Hematopoietic multipotent progenitor cell treated with erythropoietin and hydrocortisone succinate and interleukin-3 and kit ligand, for 17 days (in vitro differentiated cells): ENCODE measurements around the gene PCDHA10.
"Not testable (repeated sequence)": the region's sequence is repeated elsewhere in the genome, so short reads cannot be mapped to it uniquely, and the experiment has no call there.

Source experiments
- DNase-seq: peaks from one replicate; pipeline ENCODE4 v3.0.0-alpha.2; 2015; ENCODE audit warnings: low spot score

Gene PCDHA10, protein sequence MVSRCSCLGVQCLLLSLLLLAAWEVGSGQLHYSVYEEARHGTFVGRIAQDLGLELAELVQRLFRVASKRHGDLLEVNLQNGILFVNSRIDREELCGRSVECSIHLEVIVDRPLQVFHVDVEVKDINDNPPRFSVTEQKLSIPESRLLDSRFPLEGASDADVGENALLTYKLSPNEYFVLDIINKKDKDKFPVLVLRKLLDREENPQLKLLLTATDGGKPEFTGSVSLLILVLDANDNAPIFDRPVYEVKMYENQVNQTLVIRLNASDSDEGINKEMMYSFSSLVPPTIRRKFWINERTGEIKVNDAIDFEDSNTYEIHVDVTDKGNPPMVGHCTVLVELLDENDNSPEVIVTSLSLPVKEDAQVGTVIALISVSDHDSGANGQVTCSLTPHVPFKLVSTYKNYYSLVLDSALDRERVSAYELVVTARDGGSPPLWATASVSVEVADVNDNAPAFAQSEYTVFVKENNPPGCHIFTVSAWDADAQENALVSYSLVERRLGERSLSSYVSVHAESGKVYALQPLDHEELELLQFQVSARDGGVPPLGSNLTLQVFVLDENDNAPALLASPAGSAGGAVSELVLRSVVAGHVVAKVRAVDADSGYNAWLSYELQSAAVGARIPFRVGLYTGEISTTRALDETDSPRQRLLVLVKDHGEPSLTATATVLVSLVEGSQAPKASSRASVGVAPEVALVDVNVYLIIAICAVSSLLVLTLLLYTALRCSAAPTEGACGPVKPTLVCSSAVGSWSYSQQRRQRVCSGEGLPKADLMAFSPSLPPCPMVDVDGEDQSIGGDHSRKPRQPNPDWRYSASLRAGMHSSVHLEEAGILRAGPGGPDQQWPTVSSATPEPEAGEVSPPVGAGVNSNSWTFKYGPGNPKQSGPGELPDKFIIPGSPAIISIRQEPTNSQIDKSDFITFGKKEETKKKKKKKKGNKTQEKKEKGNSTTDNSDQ

DNA sequence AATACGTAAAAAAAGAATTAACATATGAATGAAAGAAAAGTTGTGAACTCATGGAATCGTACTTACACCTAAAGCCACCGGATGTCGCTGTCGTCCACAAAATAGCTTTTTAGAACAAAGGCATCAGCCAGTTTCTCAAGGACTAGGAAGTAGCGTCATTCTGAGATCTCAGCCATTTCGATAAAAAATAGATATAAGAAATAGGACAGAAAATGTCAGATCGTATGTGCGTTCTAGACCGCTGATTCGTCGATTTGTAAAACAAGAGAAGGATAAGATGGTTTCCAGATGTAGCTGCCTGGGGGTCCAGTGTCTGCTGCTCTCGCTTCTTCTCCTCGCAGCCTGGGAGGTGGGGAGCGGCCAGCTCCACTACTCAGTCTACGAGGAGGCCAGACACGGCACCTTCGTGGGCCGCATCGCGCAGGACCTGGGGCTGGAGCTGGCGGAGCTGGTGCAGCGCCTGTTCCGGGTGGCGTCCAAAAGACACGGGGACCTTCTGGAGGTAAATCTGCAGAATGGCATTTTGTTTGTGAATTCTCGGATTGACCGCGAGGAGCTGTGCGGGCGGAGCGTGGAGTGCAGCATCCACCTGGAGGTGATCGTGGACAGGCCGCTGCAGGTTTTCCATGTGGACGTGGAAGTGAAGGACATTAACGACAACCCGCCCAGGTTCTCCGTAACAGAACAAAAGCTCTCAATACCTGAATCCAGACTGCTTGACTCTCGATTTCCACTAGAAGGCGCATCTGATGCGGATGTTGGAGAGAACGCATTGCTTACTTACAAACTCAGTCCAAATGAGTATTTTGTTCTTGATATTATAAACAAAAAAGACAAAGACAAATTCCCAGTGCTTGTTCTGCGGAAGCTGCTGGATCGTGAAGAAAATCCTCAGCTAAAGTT lies at the start of gene PCDHA10:
PCDHA10 (plus strand) TSS at position 126 of the 903 bp plus-strand sequence; CDS start at position 278, 152 bp downstream.
- DNase-seq, result no peak

DNA sequence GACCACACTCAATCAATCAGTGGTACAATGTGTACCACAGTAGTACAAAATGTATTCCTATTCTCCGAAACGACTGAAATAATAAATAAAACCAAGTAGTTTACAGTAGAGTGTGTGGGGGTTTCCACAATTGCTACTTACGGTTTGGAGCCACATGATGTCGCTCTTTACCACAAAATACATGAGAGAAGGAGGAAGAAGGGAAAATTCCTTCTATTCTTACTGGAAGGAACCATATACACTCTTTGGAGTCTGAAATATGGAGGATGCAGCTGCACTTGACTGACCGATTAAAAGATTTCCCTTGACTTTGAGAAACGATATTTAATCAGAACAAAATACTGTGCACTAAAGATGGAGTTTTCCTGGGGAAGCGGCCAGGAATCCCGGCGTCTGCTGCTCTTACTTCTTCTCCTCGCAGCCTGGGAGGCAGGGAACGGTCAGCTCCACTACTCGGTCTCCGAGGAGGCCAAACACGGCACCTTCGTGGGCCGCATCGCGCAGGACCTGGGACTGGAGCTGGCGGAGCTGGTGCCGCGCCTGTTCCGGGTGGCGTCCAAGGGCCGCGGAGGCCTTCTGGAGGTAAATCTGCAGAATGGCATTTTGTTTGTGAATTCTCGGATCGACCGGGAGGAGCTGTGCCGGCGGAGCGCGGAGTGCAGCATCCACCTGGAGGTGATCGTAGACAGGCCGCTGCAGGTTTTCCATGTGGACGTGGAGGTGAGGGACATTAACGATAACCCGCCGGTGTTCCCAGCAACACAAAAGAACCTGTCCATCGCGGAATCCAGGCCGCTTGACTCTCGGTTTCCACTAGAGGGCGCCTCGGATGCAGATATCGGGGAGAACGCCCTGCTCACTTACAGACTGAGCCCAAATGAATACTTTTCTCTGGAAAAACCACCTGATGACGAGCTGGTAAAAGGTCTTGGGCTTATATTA lies 48.6 kb upstream of the PCDHA10 start, which contains the start of gene PCDHA4:
PCDHA4 (plus strand) TSS at position 235 of the 942 bp plus-strand sequence.
- DNase-seq, result peak; percentile 8

DNA sequence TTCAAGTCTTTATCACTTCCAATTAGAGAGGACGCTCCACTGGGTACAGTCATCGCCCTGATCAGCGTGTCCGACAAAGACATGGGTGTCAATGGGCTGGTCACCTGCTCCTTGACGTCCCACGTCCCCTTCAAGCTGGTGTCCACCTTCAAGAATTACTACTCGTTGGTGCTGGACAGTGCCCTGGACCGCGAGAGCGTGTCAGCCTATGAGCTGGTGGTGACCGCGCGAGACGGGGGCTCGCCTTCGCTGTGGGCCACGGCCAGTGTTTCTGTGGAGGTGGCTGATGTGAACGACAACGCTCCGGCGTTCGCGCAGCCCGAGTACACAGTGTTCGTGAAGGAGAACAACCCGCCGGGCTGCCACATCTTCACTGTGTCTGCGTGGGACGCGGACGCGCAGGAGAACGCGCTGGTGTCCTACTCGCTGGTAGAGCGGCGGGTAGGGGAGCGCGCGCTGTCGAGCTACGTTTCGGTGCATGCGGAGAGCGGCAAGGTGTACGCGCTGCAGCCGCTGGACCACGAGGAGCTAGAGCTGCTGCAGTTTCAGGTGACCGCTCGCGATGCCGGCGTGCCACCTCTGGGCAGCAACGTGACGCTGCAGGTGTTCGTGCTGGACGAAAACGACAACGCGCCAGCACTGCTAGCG lies 47.3 kb upstream of the PCDHA10 start:
- DNase-seq, result not testable (repeated sequence)

DNA sequence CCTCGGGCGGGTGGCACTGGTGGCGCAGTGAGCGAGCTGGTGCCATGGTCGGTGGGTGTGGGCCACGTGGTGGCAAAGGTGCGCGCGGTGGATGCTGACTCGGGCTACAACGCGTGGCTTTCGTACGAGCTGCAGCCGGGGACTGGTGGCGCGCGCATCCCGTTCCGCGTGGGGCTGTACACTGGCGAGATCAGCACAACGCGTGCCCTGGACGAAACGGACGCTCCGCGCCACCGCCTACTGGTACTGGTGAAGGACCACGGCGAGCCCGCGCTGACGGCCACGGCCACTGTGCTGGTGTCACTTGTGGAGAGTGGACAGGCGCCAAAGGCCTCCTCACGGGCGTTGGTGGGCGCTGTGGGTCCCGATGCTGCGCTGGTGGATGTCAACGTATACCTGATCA lies 46.8 kb upstream of the PCDHA10 start:
- DNase-seq, result no peak

DNA sequence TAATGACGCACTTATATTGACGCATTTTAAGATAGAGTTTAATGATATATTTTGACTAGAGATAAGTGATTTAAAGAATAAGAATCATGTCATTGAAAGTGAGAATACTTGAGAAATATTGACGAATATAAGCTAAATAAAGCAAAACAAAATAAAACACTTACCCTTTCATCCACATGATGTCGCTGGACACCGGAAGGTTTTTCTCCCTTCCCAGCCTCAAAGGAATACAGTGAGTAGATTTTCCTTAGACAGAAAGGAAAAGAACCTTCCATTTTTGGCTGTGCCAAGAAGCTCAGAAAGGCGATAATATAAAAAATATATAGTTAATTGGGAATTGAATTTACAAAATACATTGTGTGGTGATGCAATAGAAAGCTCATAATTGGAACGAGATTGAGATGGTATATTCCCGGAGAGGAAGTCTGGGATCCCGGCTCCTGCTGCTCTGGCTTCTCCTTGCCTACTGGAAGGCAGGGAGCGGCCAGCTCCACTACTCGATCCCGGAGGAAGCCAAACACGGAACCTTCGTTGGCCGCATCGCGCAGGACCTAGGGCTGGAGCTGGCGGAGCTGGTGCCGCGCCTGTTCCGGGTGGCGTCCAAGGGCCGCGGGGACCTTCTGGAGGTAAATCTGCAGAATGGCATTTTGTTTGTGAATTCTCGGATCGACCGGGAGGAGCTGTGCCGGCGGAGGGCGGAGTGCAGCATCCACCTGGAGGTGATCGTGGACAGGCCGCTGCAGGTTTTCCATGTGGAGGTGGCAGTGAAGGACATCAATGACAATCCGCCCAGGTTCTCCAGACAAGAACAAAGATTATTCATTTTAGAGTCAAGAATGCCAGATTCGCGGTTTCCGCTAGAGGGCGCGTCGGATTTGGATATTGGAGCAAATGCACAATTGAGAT lies 34.1 kb upstream of the PCDHA10 start, which contains the start of gene PCDHA5:
PCDHA5 (plus strand) TSS at position 239 of the 906 bp plus-strand sequence.
- no peak for DNase-seq

DNA sequence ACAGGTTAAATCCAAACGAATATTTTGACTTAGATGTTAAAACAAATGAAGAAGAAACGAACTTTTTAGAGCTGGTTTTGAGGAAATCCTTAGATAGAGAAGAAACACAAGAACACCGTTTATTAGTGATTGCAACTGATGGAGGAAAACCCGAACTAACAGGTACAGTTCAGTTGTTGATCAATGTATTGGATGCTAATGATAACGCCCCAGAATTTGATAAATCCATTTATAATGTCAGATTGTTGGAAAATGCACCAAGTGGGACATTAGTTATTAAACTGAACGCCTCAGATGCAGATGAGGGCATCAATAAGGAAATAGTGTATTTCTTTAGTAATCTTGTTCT lies 33.4 kb upstream of the PCDHA10 start:
- no peak for DNase-seq

DNA sequence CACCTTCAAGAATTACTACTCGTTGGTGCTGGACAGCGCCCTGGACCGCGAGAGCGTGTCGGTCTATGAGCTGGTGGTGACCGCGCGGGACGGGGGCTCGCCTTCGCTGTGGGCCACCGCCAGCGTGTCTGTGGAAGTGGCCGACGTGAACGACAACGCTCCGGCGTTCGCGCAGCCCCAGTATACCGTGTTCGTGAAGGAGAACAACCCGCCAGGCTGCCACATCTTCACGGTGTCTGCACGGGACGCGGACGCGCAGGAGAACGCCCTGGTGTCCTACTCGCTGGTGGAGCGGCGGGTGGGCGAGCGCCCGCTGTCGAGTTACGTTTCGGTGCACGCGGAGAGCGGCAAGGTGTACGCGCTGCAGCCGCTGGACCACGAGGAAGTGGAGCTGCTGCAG lies 32.7 kb upstream of the PCDHA10 start:
- DNase-seq, result not testable (repeated sequence)

DNA sequence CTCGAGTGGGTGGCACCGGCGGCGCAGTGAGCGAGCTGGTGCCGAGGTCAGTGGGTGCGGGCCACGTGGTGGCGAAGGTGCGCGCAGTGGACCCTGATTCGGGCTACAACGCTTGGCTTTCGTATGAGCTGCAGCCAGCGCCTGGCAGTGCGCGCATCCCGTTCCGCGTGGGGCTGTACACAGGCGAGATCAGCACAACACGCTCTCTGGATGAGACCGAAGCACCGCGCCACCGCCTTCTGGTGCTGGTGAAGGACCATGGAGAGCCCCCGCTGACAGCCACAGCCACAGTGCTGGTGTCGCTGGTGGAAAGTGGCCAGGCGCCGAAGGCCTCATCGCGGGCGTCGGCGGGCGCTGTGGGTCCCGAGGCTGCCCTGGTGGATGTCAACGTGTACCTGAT lies 32.2 kb upstream of the PCDHA10 start:
- DNase-seq, result no peak

DNA sequence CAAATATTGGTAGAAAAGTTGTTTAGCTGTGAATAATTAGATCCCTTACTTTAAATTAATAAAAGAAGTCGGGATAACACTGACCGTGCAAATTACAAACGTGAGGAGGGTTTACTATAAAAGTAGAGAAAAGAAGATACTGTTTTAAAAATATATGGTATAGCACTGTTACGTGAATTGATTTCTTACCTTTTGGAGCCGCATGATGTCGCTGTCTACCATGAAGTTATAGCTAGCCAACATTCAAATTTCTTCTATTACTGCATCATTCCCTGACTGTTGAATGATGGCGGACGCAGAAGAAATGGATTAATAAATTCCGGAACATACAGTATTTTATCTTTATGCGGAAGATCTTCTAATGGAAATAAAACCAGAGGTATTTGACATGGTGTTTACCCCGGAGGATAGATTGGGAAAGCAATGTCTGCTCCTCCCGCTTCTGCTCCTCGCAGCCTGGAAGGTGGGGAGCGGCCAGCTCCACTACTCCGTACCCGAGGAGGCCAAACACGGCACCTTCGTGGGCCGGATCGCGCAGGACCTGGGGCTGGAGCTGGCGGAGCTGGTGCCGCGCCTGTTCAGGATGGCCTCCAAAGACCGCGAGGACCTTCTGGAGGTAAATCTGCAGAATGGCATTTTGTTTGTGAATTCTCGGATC lies 27.9 kb upstream of the PCDHA10 start, which contains the start of gene PCDHA6:
PCDHA6 (plus strand) TSS at position 257 of the 658 bp plus-strand sequence; CDS start at position 389, 132 bp downstream.
- DNase-seq, result no peak

DNA sequence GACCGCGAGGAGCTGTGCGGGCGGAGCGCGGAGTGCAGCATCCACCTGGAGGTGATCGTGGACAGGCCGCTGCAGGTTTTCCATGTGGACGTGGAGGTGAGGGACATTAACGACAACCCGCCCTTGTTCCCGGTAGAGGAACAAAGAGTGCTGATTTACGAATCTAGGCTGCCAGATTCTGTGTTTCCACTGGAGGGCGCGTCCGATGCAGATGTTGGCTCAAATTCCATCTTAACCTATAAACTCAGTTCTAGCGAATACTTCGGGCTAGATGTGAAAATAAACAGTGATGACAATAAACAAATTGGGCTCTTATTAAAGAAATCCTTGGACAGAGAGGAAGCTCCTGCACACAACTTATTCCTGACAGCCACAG lies 27.3 kb upstream of the PCDHA10 start:
- DNase-seq, result no peak

DNA sequence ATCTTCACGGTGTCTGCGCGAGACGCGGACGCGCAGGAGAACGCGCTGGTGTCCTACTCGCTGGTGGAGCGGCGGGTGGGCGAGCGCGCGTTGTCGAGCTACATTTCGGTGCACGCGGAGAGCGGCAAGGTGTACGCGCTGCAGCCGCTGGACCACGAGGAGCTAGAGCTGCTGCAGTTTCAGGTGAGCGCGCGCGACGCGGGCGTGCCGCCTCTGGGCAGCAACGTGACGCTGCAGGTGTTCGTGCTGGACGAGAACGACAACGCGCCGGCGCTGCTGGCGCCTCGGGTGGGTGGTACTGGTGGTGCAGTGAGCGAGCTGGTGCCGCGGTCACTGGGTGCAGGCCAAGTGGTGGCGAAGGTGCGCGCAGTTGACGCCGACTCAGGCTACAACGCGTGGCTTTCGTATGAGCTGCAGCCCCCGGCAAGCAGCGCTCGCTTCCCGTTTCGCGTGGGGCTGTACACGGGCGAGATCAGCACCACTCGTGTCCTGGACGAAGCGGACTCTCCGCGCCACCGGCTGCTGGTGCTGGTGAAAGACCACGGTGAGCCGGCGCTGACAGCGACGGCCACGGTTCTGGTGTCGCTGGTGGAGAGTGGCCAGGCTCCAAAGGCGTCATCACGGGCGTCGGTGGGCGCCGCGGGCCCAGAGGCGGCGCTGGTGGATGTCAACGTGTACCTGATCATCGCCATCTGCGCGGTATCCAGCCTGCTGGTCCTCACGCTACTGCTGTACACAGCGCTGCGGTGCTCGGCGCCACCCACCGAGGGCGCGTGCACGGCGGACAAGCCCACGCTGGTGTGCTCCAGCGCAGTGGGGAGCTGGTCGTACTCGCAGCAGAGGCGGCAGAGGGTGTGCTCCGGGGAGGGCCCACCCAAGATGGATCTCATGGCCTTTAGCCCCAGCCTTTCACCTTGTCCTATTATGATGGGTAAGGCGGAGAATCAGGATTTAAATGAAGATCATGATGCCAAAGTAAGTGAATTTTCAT lies 25.9 kb upstream of the PCDHA10 start:
- not testable (repeated sequence) for DNase-seq

DNA sequence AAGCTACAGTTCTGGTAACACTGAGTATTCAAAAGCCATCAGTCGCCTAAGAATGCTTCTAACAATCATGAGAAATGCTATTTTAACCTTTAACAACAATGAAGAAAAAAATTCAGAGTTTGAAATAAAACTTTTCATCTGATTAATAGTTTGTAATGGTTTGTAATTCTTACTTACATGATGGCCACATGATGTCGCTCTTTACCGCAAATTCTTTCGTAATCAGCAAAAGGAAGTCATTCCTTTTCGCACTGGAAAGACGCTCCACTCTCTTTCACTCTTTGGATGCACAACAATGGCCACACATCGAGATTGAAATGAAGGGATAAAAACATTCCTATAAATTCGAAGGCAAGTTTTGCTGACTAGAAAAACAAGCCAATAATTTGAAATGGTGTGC lies 21.7 kb upstream of the PCDHA10 start, which contains the start of gene PCDHA7:
PCDHA7 (plus strand) TSS at position 277 of the 400 bp plus-strand sequence; CDS start at position 392, 115 bp downstream.
- no peak for DNase-seq

DNA sequence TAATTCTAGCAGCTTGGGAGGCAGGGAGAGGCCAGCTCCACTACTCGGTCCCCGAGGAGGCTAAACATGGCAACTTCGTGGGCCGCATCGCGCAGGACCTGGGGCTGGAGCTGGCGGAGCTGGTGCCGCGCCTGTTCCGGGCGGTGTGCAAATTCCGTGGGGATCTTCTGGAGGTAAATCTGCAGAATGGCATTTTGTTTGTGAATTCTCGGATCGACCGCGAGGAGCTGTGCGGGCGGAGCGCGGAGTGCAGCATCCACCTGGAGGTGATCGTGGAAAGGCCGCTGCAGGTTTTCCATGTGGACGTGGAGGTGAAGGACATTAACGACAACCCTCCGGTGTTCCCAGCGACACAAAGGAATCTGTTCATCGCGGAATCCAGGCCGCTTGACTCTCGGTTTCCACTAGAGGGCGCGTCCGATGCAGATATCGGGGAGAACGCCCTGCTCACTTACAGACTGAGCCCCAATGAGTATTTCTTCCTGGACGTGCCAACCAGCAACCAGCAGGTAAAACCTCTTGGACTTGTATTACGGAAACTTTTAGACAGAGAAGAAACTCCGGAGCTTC lies 21.2 kb upstream of the PCDHA10 start:
- DNase-seq, result not testable (repeated sequence)

DNA sequence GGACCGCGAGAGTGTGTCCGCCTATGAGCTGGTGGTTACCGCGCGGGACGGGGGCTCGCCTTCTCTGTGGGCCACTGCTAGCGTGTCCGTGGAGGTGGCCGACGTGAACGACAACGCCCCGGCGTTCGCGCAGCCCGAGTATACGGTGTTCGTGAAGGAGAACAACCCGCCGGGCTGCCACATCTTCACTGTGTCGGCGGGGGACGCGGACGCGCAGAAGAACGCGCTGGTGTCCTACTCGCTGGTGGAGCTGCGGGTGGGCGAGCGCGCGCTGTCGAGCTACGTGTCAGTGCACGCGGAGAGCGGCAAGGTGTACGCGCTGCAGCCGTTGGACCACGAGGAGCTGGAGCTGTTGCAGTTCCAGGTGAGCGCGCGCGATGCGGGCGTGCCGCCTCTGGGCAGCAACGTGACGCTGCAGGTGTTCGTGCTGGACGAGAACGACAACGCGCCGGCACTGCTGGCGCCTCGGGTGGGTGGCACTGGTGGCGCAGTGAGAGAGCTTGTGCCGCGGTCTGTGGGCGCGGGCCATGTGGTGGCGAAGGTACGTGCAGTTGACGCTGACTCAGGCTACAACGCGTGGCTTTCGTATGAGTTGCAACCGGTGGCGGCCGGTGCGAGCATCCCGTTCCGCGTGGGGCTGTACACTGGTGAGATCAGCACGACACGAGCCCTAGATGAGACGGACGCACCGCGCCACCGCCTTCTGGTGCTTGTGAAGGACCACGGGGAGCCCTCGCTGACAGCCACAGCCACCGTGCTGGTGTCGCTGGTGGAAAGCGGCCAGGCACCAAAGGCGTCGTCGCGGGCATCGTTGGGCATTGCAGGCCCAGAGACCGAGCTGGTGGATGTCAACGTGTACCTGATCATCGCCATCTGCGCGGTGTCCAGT lies 19.8 kb upstream of the PCDHA10 start:
- no peak for DNase-seq
